ENCODE data around the gene LAIR1. TPM values are rescaled to one million over a fixed set of nuclear protein-coding genes. Genes with fewer than 3 reads are reported as not detected.

The LAIR1 gene
- total and polyA plus RNA-seq, 4 donors = 1.2 to 16.3 (median 4.8) TPM

- Histone ChIP-seq H3K27me3 (ENCODE audit: control insufficient read depth in 4 of 4, insufficient read depth in 4 of 4, low read length in 3 of 4) (peaks cover 0 to 2% (median 0%) of the 10 kb centered on the region in 4 donors), H3K9me3 (ENCODE audit: control insufficient read depth in 4 of 4, low read length in 3 of 4) (no peaks in the 10 kb centered on the region), H3K36me3 (ENCODE audit: control insufficient read depth in 4 of 4, insufficient read depth in 3 of 4, low read depth in 1 of 4, low read length in 3 of 4) (no peaks in the 10 kb centered on the region), H3K4me1 (ENCODE audit: control insufficient read depth in 4 of 4, insufficient read depth in 4 of 4, low read length in 3 of 4) (no peaks in the 10 kb centered on the region), H3K9ac (ENCODE audit: low read depth in 1 of 2, low read length in 2 of 2) (no peak overlapping the region), H3K4me3 (ENCODE audit: low read depth in 1 of 3, low read length in 3 of 3) (no peak overlapping the region), H3K27ac (ENCODE audit: low read depth in 1 of 2, low read length in 2 of 2) (no peak overlapping the region)
- DNase-seq (ENCODE audit: low spot score) = no peak
- no peak for TF ChIP-seq TAF1 (conservative IDR thresholded peaks at IDR 0.05)
- TF ChIP-seq SP1 (IDR thresholded peaks at IDR 0.05) = no peak
- TF ChIP-seq FOXA1 (IDR thresholded peaks at IDR 0.05) = no peak
- no peak for TF ChIP-seq YY1 (IDR thresholded peaks at IDR 0.05)
- TF ChIP-seq RXRA (IDR thresholded peaks at IDR 0.05) = no peak
- TF ChIP-seq RAD21 (IDR thresholded peaks at IDR 0.05) = no peak
- no peak for TF ChIP-seq JUND (IDR thresholded peaks at IDR 0.05)
- no peak for TF ChIP-seq MAX (IDR thresholded peaks at IDR 0.05)
- TF ChIP-seq NR2F2 (IDR thresholded peaks at IDR 0.05) = no peak
- no peak for TF ChIP-seq HNF4A (conservative IDR thresholded peaks at IDR 0.05)
- TF ChIP-seq EGR1 (IDR thresholded peaks at IDR 0.05; ENCODE audit: low read depth in 2 of 2) = no peak
- 81% methylated on average over 7 of the region's 7 CpGs for WGBS
Observed at GRCh38 chr19:54407780-54408179, 43.0 kb upstream of the LAIR1 start.

GRCh38 chr19:54405628-54406027 lies 40.9 kb upstream of the LAIR1 start:
- Histone ChIP-seq H3K27me3 (ENCODE audit: control insufficient read depth in 4 of 4, insufficient read depth in 4 of 4, low read length in 3 of 4) (peaks cover 0 to 2% (median 0%) of the 10 kb centered on the region in 4 donors), H3K4me1 (ENCODE audit: control insufficient read depth in 4 of 4, insufficient read depth in 4 of 4, low read length in 3 of 4) (no peaks in the 10 kb centered on the region), H3K9ac (ENCODE audit: low read depth in 1 of 2, low read length in 2 of 2) (no peak overlapping the region), H3K9me3 (ENCODE audit: control insufficient read depth in 4 of 4, low read length in 3 of 4) (no peaks in the 10 kb centered on the region), H3K27ac (ENCODE audit: low read depth in 1 of 2, low read length in 2 of 2) (no peak overlapping the region), H3K4me3 (ENCODE audit: low read depth in 1 of 3, low read length in 3 of 3) (no peak overlapping the region), H3K36me3 (ENCODE audit: control insufficient read depth in 4 of 4, insufficient read depth in 3 of 4, low read depth in 1 of 4, low read length in 3 of 4) (no peaks in the 10 kb centered on the region)
- TF ChIP-seq MAX (IDR thresholded peaks at IDR 0.05) = no peak
- no peak for TF ChIP-seq FOXA2 (IDR thresholded peaks at IDR 0.05)
- no peak for TF ChIP-seq RAD21 (IDR thresholded peaks at IDR 0.05)
- TF ChIP-seq REST (IDR thresholded peaks at IDR 0.05) = no peak
- TF ChIP-seq ATF3 (IDR thresholded peaks at IDR 0.05) = no peak
- TF ChIP-seq CTCF (IDR thresholded peaks at IDR 0.05; ENCODE audit: low read depth, low read length, missing input control) = no peak
- no peak for TF ChIP-seq EGR1 (IDR thresholded peaks at IDR 0.05; ENCODE audit: low read depth in 2 of 2)
- TF ChIP-seq HNF4G (IDR thresholded peaks at IDR 0.05) = no peak
- TF ChIP-seq JUND (IDR thresholded peaks at IDR 0.05) = no peak
- TF ChIP-seq ZBTB33 (IDR thresholded peaks at IDR 0.05) = no peak
- TF ChIP-seq FOXA1 (IDR thresholded peaks at IDR 0.05) = no peak
- no peak for TF ChIP-seq SP1 (IDR thresholded peaks at IDR 0.05)
- DNase-seq (ENCODE audit: low spot score) = no peak

All from liver (tissue), 9 donors.